ENCODE measurements around the gene SIVA1.

GRCh38 chr14:104795781-104796686, 43.1 kb downstream of the SIVA1 start:
- TF ChIP-seq CTCF (IDR thresholded peaks at IDR 0.05; ENCODE audit: borderline replicate concordance, extremely low read depth, low read length, poor library complexity, severe bottlenecking) (no peak), EZH2 (IDR thresholded peaks at IDR 0.05; ENCODE audit: borderline replicate concordance, low read depth, low read length, severe bottlenecking) (no peak)

All from DND-41 (cell line).